ENCODE measurements around the gene CDRT4.

Gene CDRT4

GRCh38 chr17:15492791-15493692, 25.6 kb upstream of the CDRT4 start:
- no peak for DNase-seq (ENCODE audit: low read depth in 3 of 3)

GRCh38 chr17:15492186-15492585, 24.8 kb upstream of the CDRT4 start:
- DNase-seq (ENCODE audit: low read depth in 3 of 3), result no peak

GRCh38 chr17:15490634-15491261, 23.3 kb upstream of the CDRT4 start:
- DNase-seq (ENCODE audit: low read depth in 3 of 3), result peak in 1 of 3 donors; percentile 48

GRCh38 chr17:15488557-15488956, 21.1 kb upstream of the CDRT4 start:
- DNase-seq (ENCODE audit: low read depth in 3 of 3), result no peak

GRCh38 chr17:15485045-15485444, 17.6 kb upstream of the CDRT4 start:
- DNase-seq (ENCODE audit: low read depth in 3 of 3), result no peak

- no peak for DNase-seq (ENCODE audit: low read depth in 3 of 3)
These were observed 16.0 kb upstream of the CDRT4 start for GRCh38 chr17:15483431-15483830.

GRCh38 chr17:15482476-15482875, 15.1 kb upstream of the CDRT4 start:
- DNase-seq (ENCODE audit: low read depth in 3 of 3), result no peak

GRCh38 chr17:15481481-15481880, 14.1 kb upstream of the CDRT4 start:
- no peak for DNase-seq (ENCODE audit: low read depth in 3 of 3)

- DNase-seq (ENCODE audit: low read depth in 3 of 3), result no peak
These were observed 12.8 kb upstream of the CDRT4 start for GRCh38 chr17:15480204-15480603.

- DNase-seq (ENCODE audit: low read depth in 3 of 3), result no peak
These were observed 12.3 kb upstream of the CDRT4 start for GRCh38 chr17:15479703-15480102.

- no peak for DNase-seq (ENCODE audit: low read depth in 3 of 3)
These were observed 11.4 kb upstream of the CDRT4 start for GRCh38 chr17:15478845-15479244.

- DNase-seq (ENCODE audit: low read depth in 3 of 3), result no peak
These were observed 8.4 kb upstream of the CDRT4 start for GRCh38 chr17:15475631-15476354.

GRCh38 chr17:15472891-15473290, 5.5 kb upstream of the CDRT4 start:
- no peak for DNase-seq (ENCODE audit: low read depth in 3 of 3)

GRCh38 chr17:15470536-15470935, 3.1 kb upstream of the CDRT4 start:
- DNase-seq (ENCODE audit: low read depth in 3 of 3), result no peak

GRCh38 chr17:15469260-15469659, 1.8 kb upstream of the CDRT4 start:
- no peak for DNase-seq (ENCODE audit: low read depth in 3 of 3)

GRCh38 chr17:15468126-15468525, 705 bp upstream of the CDRT4 start:
- no peak for DNase-seq (ENCODE audit: low read depth in 3 of 3)

GRCh38 chr17:15466131-15466530, 1.3 kb downstream of the CDRT4 start:
- no peak for DNase-seq (ENCODE audit: low read depth in 3 of 3)

GRCh38 chr17:15465045-15465701, 2.2 kb downstream of the CDRT4 start:
- DNase-seq (ENCODE audit: low read depth in 3 of 3), result no peak

- no peak for DNase-seq (ENCODE audit: low read depth in 3 of 3)
These were observed 3.0 kb downstream of the CDRT4 start for GRCh38 chr17:15464231-15464985.

- no peak for DNase-seq (ENCODE audit: low read depth in 3 of 3)
These were observed 4.2 kb downstream of the CDRT4 start for GRCh38 chr17:15462976-15463772.

- DNase-seq (ENCODE audit: low read depth in 3 of 3), result no peak
These were observed 9.7 kb downstream of the CDRT4 start for GRCh38 chr17:15457723-15458094.
